ENCODE data around the gene PDE7B. TPM values are rescaled to one million over a fixed set of nuclear protein-coding genes. Genes with fewer than 3 reads are reported as not detected.

Gene PDE7B
- total and polyA plus RNA-seq, 9 of the 15 experiments (the other 6 are each of a cell fraction or from before 2014, with no cell fraction given): 0.01 TPM; not detected in 8

GRCh38 chr6:136236466-136237293, 385.2 kb downstream of the PDE7B start (continued):
- TF ChIP-seq CHD4 (IDR thresholded peaks at IDR 0.05; ENCODE audit: insufficient read depth, insufficient replicate concordance, low read depth, low read length, poor library complexity, severe bottlenecking) (no peak), FOXK2 (conservative IDR thresholded peaks at IDR 0.05 in 1 of 2, IDR thresholded peaks at IDR 0.05 in 1 of 2; ENCODE audit: low read depth in 2 of 2) (peak; percentile 56 to 78), MBD1 (CRISPR knock-in tag; IDR thresholded peaks at IDR 0.05) (no peak), STAT5B (CRISPR knock-in tag; IDR thresholded peaks at IDR 0.05) (no peak), ZC3H4 (CRISPR knock-in tag; IDR thresholded peaks at IDR 0.05; ENCODE audit: borderline replicate concordance) (no peak), RAD21 (CRISPR knock-in tag; conservative IDR thresholded peaks at IDR 0.05 in 1 of 2, IDR thresholded peaks at IDR 0.05 in 1 of 2) (no peak), CREBBP (IDR thresholded peaks at IDR 0.05; ENCODE audit: low read depth, low read length) (no peak), ZNF584 (CRISPR knock-in tag; IDR thresholded peaks at IDR 0.05; ENCODE audit: low read depth) (no peak), LEF1 (IDR thresholded peaks at IDR 0.05) (peak; percentile 95), FOSL1 (tag; conservative IDR thresholded peaks at IDR 0.05) (peak; percentile 55; the same call in 1 of the 2 replicates), ZBTB12 (CRISPR knock-in tag; IDR thresholded peaks at IDR 0.05) (0 out of 2 replicates have a peak, but pooled peaks have one; percentile 23), ADNP (tag; IDR thresholded peaks at IDR 0.05) (no peak), U2AF1 (optimal IDR thresholded peaks at IDR 0.05; ENCODE audit: low read depth, low read length) (no peak), TRIM25 (IDR thresholded peaks at IDR 0.05; ENCODE audit: borderline replicate concordance) (no peak; the same call in 1 of the 2 replicates), ZNF778 (CRISPR knock-in tag; IDR thresholded peaks at IDR 0.05) (no peak), ZBED1 (IDR thresholded peaks at IDR 0.05) (0 out of 2 replicates have a peak, but pooled peaks have one; percentile 41), MLLT1 (IDR thresholded peaks at IDR 0.05) (peak in 1 of 2 experiments; percentile 57; a peak in 1 of 4 replicates), ILF3 (IDR thresholded peaks at IDR 0.05; ENCODE audit: borderline replicate concordance) (no peak), YBX1 (IDR thresholded peaks at IDR 0.05) (no peak)
